Cardiac muscle cell (in vitro differentiated cells and primary cell): ENCODE results near the gene ENPP6. TPM values are rescaled to one million over a fixed set of nuclear protein-coding genes. Genes with fewer than 3 reads are reported as not detected.
"Not testable (repeated sequence)": the region's sequence is repeated elsewhere in the genome, so short reads cannot be mapped to it uniquely, and the experiment has no call there.

Experiments used
- DNase-seq, 2 donors: peaks; one replicate each; pipeline versions ENCODE4 v3.0.0 to v3.0.0-alpha.2; 2010 to 2017; ENCODE audit warnings: low read depth in 1 of 2, low spot score in 1 of 2
- H3K27ac ChIP-seq: fragments of 200-600 bp; sonication (generic); 2 replicates; pipeline ENCODE4 v1.5.1; 2016
- H3K27me3 ChIP-seq: fragments of 200-600 bp; sonication (generic); 2 replicates; pipeline ENCODE4 v1.6.0; 2016; ENCODE audit warnings: control low read depth
- H3K36me3 ChIP-seq: fragments of 200-600 bp; sonication (generic); 2 replicates; pipeline ENCODE4 v1.5.1; 2016; ENCODE audit warnings: control low read depth
- H3K4me1 ChIP-seq: fragments of 200-600 bp; sonication (generic); 2 replicates; pipeline ENCODE4 v1.8.1; 2017; ENCODE audit warnings: low read depth, mild to moderate bottlenecking, mixed run types
- H3K4me3 ChIP-seq: fragments of 200-600 bp; sonication (generic); 2 replicates; pipeline ENCODE4 v1.5.1; 2016; ENCODE audit warnings: mild to moderate bottlenecking
- H3K9me3 ChIP-seq: fragments of 200-600 bp; sonication (generic); 2 replicates; pipeline ENCODE4 v1.5.1; 2017; ENCODE audit warnings: low read depth, mild to moderate bottlenecking, control low read depth
- CTCF ChIP-seq: IDR thresholded peaks from 2 replicates; pipeline ENCODE4 v1.5.1; 2012; ENCODE audit warnings: low read depth, mild to moderate bottlenecking, low read length
- polyA plus RNA-seq: library from polyadenylated mRNA; unstranded; fragments of >200 nt; fragmentation: Nextera tagmentation; extraction: Ambion mirVana; gene quantifications from 2 replicates; pipeline ENCODE4 v1.2.1, GENCODE V29; 2016
- total RNA-seq: library from RNA; depleted of rRNA; stranded (reverse); fragments of >200 nt; gene quantifications from 2 replicates; pipeline ENCODE4 v1.2.3, GENCODE V29; 2016

ENPP6 gene
- total and polyA plus RNA-seq, 2 experiments from 2014 or later: not detected

- Histone ChIP-seq H3K27me3 (no peaks in the 10 kb centered on the region), H3K36me3 (no peaks in the 10 kb centered on the region), H3K27ac (no peak overlapping the region), H3K9me3 (no peaks in the 10 kb centered on the region), H3K4me3 (no peak overlapping the region), H3K4me1 (no peaks in the 10 kb centered on the region)
- DNase-seq: no peak
- TF ChIP-seq CTCF: no peak
These were observed 156.1 kb downstream of the ENPP6 start for GRCh38 chr4:184061582-184061981.

- no peak overlapping the region for H3K27ac ChIP-seq
- H3K4me3 ChIP-seq: no peak overlapping the region
- no peaks in the 10 kb centered on the region for H3K4me1 ChIP-seq
- no peaks in the 10 kb centered on the region for H3K9me3 ChIP-seq
- no peaks in the 10 kb centered on the region for H3K27me3 ChIP-seq
- no peaks in the 10 kb centered on the region for H3K36me3 ChIP-seq
- no peak for DNase-seq
- no peak for TF ChIP-seq CTCF
These were observed 158.6 kb downstream of the ENPP6 start for GRCh38 chr4:184059099-184059498.

GRCh38 chr4:184058026-184058425, 159.6 kb downstream of the ENPP6 start:
- no peak overlapping the region for H3K27ac ChIP-seq
- no peaks in the 10 kb centered on the region for H3K9me3 ChIP-seq

GRCh38 chr4:184056877-184057276, 160.8 kb downstream of the ENPP6 start:
- Histone ChIP-seq H3K4me1 (no peaks in the 10 kb centered on the region), H3K4me3 (no peak overlapping the region), H3K9me3 (no peaks in the 10 kb centered on the region), H3K27me3 (no peaks in the 10 kb centered on the region), H3K27ac (no peak overlapping the region), H3K36me3 (no peaks in the 10 kb centered on the region)
- no peak for TF ChIP-seq CTCF
- DNase-seq: no peak

More at GRCh38 chr4:184058026-184058425, 159.6 kb downstream of the ENPP6 start:
- TF ChIP-seq CTCF: no peak
- Histone ChIP-seq H3K36me3 (no peaks in the 10 kb centered on the region), H3K27me3 (no peaks in the 10 kb centered on the region), H3K4me1 (no peaks in the 10 kb centered on the region), H3K4me3 (no peak overlapping the region)
- peak in 1 of 2 donors; percentile 2 for DNase-seq

- Histone ChIP-seq H3K4me3 (no peak overlapping the region), H3K9me3 (no peaks in the 10 kb centered on the region), H3K36me3 (no peaks in the 10 kb centered on the region), H3K27me3 (no peaks in the 10 kb centered on the region), H3K27ac (no peak overlapping the region), H3K4me1 (no peaks in the 10 kb centered on the region)
- no peak for DNase-seq
- no peak for TF ChIP-seq CTCF
These were observed 164.2 kb downstream of the ENPP6 start for GRCh38 chr4:184053434-184053833.

- no peak for DNase-seq
- H3K27ac ChIP-seq: no peak overlapping the region
- no peaks in the 10 kb centered on the region for H3K9me3 ChIP-seq
- H3K4me3 ChIP-seq: no peak overlapping the region
- no peaks in the 10 kb centered on the region for H3K4me1 ChIP-seq
- no peaks in the 10 kb centered on the region for H3K27me3 ChIP-seq
- H3K36me3 ChIP-seq: no peaks in the 10 kb centered on the region
- TF ChIP-seq CTCF: no peak
These were observed 165.1 kb downstream of the ENPP6 start for GRCh38 chr4:184052616-184053015.

- H3K4me3 ChIP-seq, DNase-seq, H3K4me1 ChIP-seq, H3K27me3 ChIP-seq, H3K9me3 ChIP-seq, H3K27ac ChIP-seq, H3K36me3 ChIP-seq: not testable (repeated sequence)
These were observed 166.4 kb downstream of the ENPP6 start for GRCh38 chr4:184051262-184051661.
